ENCODE measurements around the gene NHEJ1.

NHEJ1 gene

GRCh38 chr2:219089330-219089729 lies 71.3 kb downstream of the NHEJ1 start:
- Histone ChIP-seq H3K9me2 (replicated peaks; ENCODE audit: control insufficient read depth, low read length) (no peaks in the 10 kb centered on the region), H3K9me3 (ENCODE audit: control insufficient read depth, insufficient read depth, low read length) (no peaks in the 10 kb centered on the region), H3K4me2 (ENCODE audit: low read length) (no peak overlapping the region), H3K27ac (ENCODE audit: low read depth, low read length) (no peak overlapping the region), H3F3A (ENCODE audit: control insufficient read depth, insufficient read depth) (no peaks in the 10 kb centered on the region), H3K27me3 (ENCODE audit: control insufficient read depth, low read length) (no peaks in the 10 kb centered on the region), H3K79me2 (ENCODE audit: control insufficient read depth, low read length) (no peaks in the 10 kb centered on the region), H4K20me1 (ENCODE audit: control insufficient read depth, insufficient read depth, low read depth, low read length) (no peaks in the 10 kb centered on the region), H3K36me3 (ENCODE audit: control insufficient read depth, low read length) (no peaks in the 10 kb centered on the region), H3K4me3 (ENCODE audit: low read length) (no peak overlapping the region), H3K4me1 (ENCODE audit: control insufficient read depth, low read length) (no peaks in the 10 kb centered on the region)
- no peak for TF ChIP-seq EZH2phosphoT487 (IDR thresholded peaks at IDR 0.05; ENCODE audit: borderline replicate concordance, low read length)
- no peak for TF ChIP-seq CTCF (IDR thresholded peaks at IDR 0.05; ENCODE audit: low read depth, low read length, poor library complexity, severe bottlenecking)

- H3K36me3 ChIP-seq (ENCODE audit: control insufficient read depth, low read length) = no peaks in the 10 kb centered on the region
- no peaks in the 10 kb centered on the region for H3K4me1 ChIP-seq (ENCODE audit: control insufficient read depth, low read length)
- no peaks in the 10 kb centered on the region for H3K9me2 ChIP-seq (replicated peaks; ENCODE audit: control insufficient read depth, low read length)
- H3K4me3 ChIP-seq (ENCODE audit: low read length) = no peak overlapping the region
- H3K79me2 ChIP-seq (ENCODE audit: control insufficient read depth, low read length) = no peaks in the 10 kb centered on the region
- no peak overlapping the region for H3K27ac ChIP-seq (ENCODE audit: low read depth, low read length)
- H3K4me2 ChIP-seq (ENCODE audit: low read length) = no peak overlapping the region
- no peaks in the 10 kb centered on the region for H3F3A ChIP-seq (ENCODE audit: control insufficient read depth, insufficient read depth)
- H3K27me3 ChIP-seq (ENCODE audit: control insufficient read depth, low read length) = no peaks in the 10 kb centered on the region
- H4K20me1 ChIP-seq (ENCODE audit: control insufficient read depth, insufficient read depth, low read depth, low read length) = no peaks in the 10 kb centered on the region
- TF ChIP-seq EZH2phosphoT487 (IDR thresholded peaks at IDR 0.05; ENCODE audit: borderline replicate concordance, low read length) (no peak), CTCF (IDR thresholded peaks at IDR 0.05; ENCODE audit: low read depth, low read length, poor library complexity, severe bottlenecking) (no peak)
- no peaks in the 10 kb centered on the region for H3K9me3 ChIP-seq (ENCODE audit: control insufficient read depth, insufficient read depth, low read length)
Observed at GRCh38 chr2:219087848-219088247, 72.8 kb downstream of the NHEJ1 start.

- Histone ChIP-seq H3K4me3 (ENCODE audit: low read length) (no peak overlapping the region), H3K4me2 (ENCODE audit: low read length) (no peak overlapping the region), H3K27me3 (ENCODE audit: control insufficient read depth, low read length) (no peaks in the 10 kb centered on the region), H3K4me1 (ENCODE audit: control insufficient read depth, low read length) (peaks cover under 1% of the 10 kb centered on the region), H3K27ac (ENCODE audit: low read depth, low read length) (no peak overlapping the region), H3K9me2 (replicated peaks; ENCODE audit: control insufficient read depth, low read length) (no peaks in the 10 kb centered on the region), H3F3A (ENCODE audit: control insufficient read depth, insufficient read depth) (no peaks in the 10 kb centered on the region), H4K20me1 (ENCODE audit: control insufficient read depth, insufficient read depth, low read depth, low read length) (no peaks in the 10 kb centered on the region), H3K79me2 (ENCODE audit: control insufficient read depth, low read length) (no peaks in the 10 kb centered on the region), H3K36me3 (ENCODE audit: control insufficient read depth, low read length) (no peaks in the 10 kb centered on the region), H3K9me3 (ENCODE audit: control insufficient read depth, insufficient read depth, low read length) (no peaks in the 10 kb centered on the region)
- TF ChIP-seq EZH2phosphoT487 (IDR thresholded peaks at IDR 0.05; ENCODE audit: borderline replicate concordance, low read length) (no peak), CTCF (IDR thresholded peaks at IDR 0.05; ENCODE audit: low read depth, low read length, poor library complexity, severe bottlenecking) (no peak)
Observed at GRCh38 chr2:219087361-219087760, 73.3 kb downstream of the NHEJ1 start.

- H3K27me3 ChIP-seq (ENCODE audit: control insufficient read depth, low read length) = no peaks in the 10 kb centered on the region
- H3K4me2 ChIP-seq (ENCODE audit: low read length) = no peak overlapping the region
- H3K9me3 ChIP-seq (ENCODE audit: control insufficient read depth, insufficient read depth, low read length) = no peaks in the 10 kb centered on the region
- no peak overlapping the region for H3K27ac ChIP-seq (ENCODE audit: low read depth, low read length)
- peaks cover 12% of the 10 kb centered on the region for H3K4me1 ChIP-seq (ENCODE audit: control insufficient read depth, low read length)
- no peaks in the 10 kb centered on the region for H3K79me2 ChIP-seq (ENCODE audit: control insufficient read depth, low read length)
- TF ChIP-seq CTCF (IDR thresholded peaks at IDR 0.05; ENCODE audit: low read depth, low read length, poor library complexity, severe bottlenecking) (no peak), EZH2phosphoT487 (IDR thresholded peaks at IDR 0.05; ENCODE audit: borderline replicate concordance, low read length) (no peak)
- H3K36me3 ChIP-seq (ENCODE audit: control insufficient read depth, low read length) = no peaks in the 10 kb centered on the region
- H4K20me1 ChIP-seq (ENCODE audit: control insufficient read depth, insufficient read depth, low read depth, low read length) = no peaks in the 10 kb centered on the region
- H3K9me2 ChIP-seq (replicated peaks; ENCODE audit: control insufficient read depth, low read length) = no peaks in the 10 kb centered on the region
- no peaks in the 10 kb centered on the region; the same call in 1 of the 2 replicates for H3F3A ChIP-seq (ENCODE audit: control insufficient read depth, insufficient read depth)
- H3K4me3 ChIP-seq (ENCODE audit: low read length) = no peak overlapping the region
Observed at GRCh38 chr2:219086196-219086595, 74.4 kb downstream of the NHEJ1 start.

Measured in DOHH2 (cell line).